Nephron (organoid): ENCODE measurements around the gene ATP10B.

ENCODE experiments used
- H3K27ac Mint-ChIP-seq, 3 experiments: 2 replicates each; pipeline ENCODE4 v1.8.0; 2020; ENCODE audit warnings: mixed read lengths in 3 of 3, mild to moderate bottlenecking in 2 of 3, moderate library complexity in 1 of 3
- H3K27me3 Mint-ChIP-seq: 2 replicates; pipeline ENCODE4 v1.8.0; 2021; ENCODE audit warnings: low read depth, mild to moderate bottlenecking, moderate library complexity, mixed read lengths
- H3K36me3 Mint-ChIP-seq: 2 replicates; pipeline ENCODE4 v1.8.0; 2020; ENCODE audit warnings: low read depth, mixed read lengths
- H3K4me1 Mint-ChIP-seq: 2 replicates; pipeline ENCODE4 v1.8.0; 2020; ENCODE audit warnings: mixed read lengths
- H3K4me3 Mint-ChIP-seq, 3 experiments: 2 replicates each; pipeline ENCODE4 v1.8.0; 2020; ENCODE audit warnings: mild to moderate bottlenecking in 3 of 3, mixed read lengths in 3 of 3, moderate library complexity in 2 of 3
- H3K9me3 Mint-ChIP-seq: 2 replicates; pipeline ENCODE4 v1.8.0; 2020; ENCODE audit warnings: mixed read lengths
- TF ChIP-seq, protein P1 (sequence below), 3 experiments: fragments of 200-600 bp; sonication (generic); IDR thresholded peaks; one replicate each; pipeline ENCODE4 v1.5.0; 2021; ENCODE audit warnings: antibody characterized with exemption in 3 of 3; ENCODE audit not compliant: unreplicated experiment in 3 of 3

Gene ATP10B

GRCh38 chr5:160657622-160658458, 194.2 kb downstream of the ATP10B start:
- no peak overlapping the region for H3K27ac Mint-ChIP-seq
- H3K27me3 Mint-ChIP-seq = no peaks in the 10 kb centered on the region
- no peak overlapping the region for H3K4me3 Mint-ChIP-seq
- H3K4me1 Mint-ChIP-seq = no peaks in the 10 kb centered on the region
- H3K9me3 Mint-ChIP-seq = no peaks in the 10 kb centered on the region
- TF ChIP-seq, protein P1, sequence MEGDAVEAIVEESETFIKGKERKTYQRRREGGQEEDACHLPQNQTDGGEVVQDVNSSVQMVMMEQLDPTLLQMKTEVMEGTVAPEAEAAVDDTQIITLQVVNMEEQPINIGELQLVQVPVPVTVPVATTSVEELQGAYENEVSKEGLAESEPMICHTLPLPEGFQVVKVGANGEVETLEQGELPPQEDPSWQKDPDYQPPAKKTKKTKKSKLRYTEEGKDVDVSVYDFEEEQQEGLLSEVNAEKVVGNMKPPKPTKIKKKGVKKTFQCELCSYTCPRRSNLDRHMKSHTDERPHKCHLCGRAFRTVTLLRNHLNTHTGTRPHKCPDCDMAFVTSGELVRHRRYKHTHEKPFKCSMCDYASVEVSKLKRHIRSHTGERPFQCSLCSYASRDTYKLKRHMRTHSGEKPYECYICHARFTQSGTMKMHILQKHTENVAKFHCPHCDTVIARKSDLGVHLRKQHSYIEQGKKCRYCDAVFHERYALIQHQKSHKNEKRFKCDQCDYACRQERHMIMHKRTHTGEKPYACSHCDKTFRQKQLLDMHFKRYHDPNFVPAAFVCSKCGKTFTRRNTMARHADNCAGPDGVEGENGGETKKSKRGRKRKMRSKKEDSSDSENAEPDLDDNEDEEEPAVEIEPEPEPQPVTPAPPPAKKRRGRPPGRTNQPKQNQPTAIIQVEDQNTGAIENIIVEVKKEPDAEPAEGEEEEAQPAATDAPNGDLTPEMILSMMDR (IDR thresholded peaks at IDR 0.05; ENCODE audit: unreplicated experiment in 3 of 3) = no peak
- no peaks in the 10 kb centered on the region for H3K36me3 Mint-ChIP-seq

GRCh38 chr5:160657068-160657507, 194.9 kb downstream of the ATP10B start:
- TF ChIP-seq, protein P1 (IDR thresholded peaks at IDR 0.05; ENCODE audit: unreplicated experiment in 3 of 3) = no peak
- Mint-ChIP-seq H3K4me3 (no peak overlapping the region), H3K27ac (no peak overlapping the region), H3K9me3 (no peaks in the 10 kb centered on the region), H3K36me3 (no peaks in the 10 kb centered on the region), H3K27me3 (no peaks in the 10 kb centered on the region), H3K4me1 (no peaks in the 10 kb centered on the region)

GRCh38 chr5:160655717-160656116, 196.3 kb downstream of the ATP10B start:
- no peaks in the 10 kb centered on the region for H3K36me3 Mint-ChIP-seq
- no peaks in the 10 kb centered on the region for H3K9me3 Mint-ChIP-seq
- TF ChIP-seq, protein P1 (IDR thresholded peaks at IDR 0.05; ENCODE audit: unreplicated experiment in 3 of 3) = no peak
- H3K27ac Mint-ChIP-seq = no peak overlapping the region
- no peak overlapping the region for H3K4me3 Mint-ChIP-seq
- no peaks in the 10 kb centered on the region for H3K27me3 Mint-ChIP-seq
- no peaks in the 10 kb centered on the region for H3K4me1 Mint-ChIP-seq

- Mint-ChIP-seq H3K27me3 (no peaks in the 10 kb centered on the region), H3K4me3 (no peak overlapping the region), H3K4me1 (no peaks in the 10 kb centered on the region), H3K9me3 (no peaks in the 10 kb centered on the region), H3K36me3 (no peaks in the 10 kb centered on the region), H3K27ac (peak overlapping the region in 2 of 3 experiments; percentile 12 to 80)
- TF ChIP-seq, protein P1 (IDR thresholded peaks at IDR 0.05; ENCODE audit: unreplicated experiment in 3 of 3) = no peak
These were observed 200.0 kb downstream of the ATP10B start for GRCh38 chr5:160651692-160652645.

- no peaks in the 10 kb centered on the region for H3K4me1 Mint-ChIP-seq
- no peak overlapping the region for H3K27ac Mint-ChIP-seq
- TF ChIP-seq, protein P1 (IDR thresholded peaks at IDR 0.05; ENCODE audit: unreplicated experiment in 3 of 3) = peak; percentile 31 to 50 (median 34)
- H3K27me3 Mint-ChIP-seq = no peaks in the 10 kb centered on the region
- H3K9me3 Mint-ChIP-seq = no peaks in the 10 kb centered on the region
- H3K36me3 Mint-ChIP-seq = no peaks in the 10 kb centered on the region
- H3K4me3 Mint-ChIP-seq = no peak overlapping the region
These were observed 202.7 kb downstream of the ATP10B start for GRCh38 chr5:160649304-160649703.
